Adrenal gland (tissue), 5 donors: ENCODE results near the gene TRIM46.
"Not testable (repeated sequence)": the region's sequence is repeated elsewhere in the genome, so short reads cannot be mapped to it uniquely, and the experiment has no call there.

ENCODE experiments used
- CTCF ChIP-seq, 6 experiments: fragments of 450-650 bp in 4 of 6; fragments of 200-600 bp in 2 of 6; sonication (generic) in 1 of 6; IDR thresholded peaks; 1 replicate in 5 of 6; 2 replicates in 1 of 6; pipeline versions ENCODE4 v1.5.1 to v1.8.0; 2016 to 2021; ENCODE audit warnings: antibody characterized with exemption in 6 of 6, mild to moderate bottlenecking in 2 of 6, moderate library complexity in 1 of 6
- POLR2A ChIP-seq, 2 donors: fragments of 450-650 bp; IDR thresholded peaks; one replicate each; pipeline ENCODE4 v1.6.1; 2017; ENCODE audit warnings: antibody characterized with exemption in 2 of 2, mild to moderate bottlenecking in 2 of 2, moderate library complexity in 1 of 2
- donor health status: DM: no; HTN: no; CAD: no.

- TF ChIP-seq CTCF, POLR2A (IDR thresholded peaks at IDR 0.05): not testable (repeated sequence)
Measured at GRCh38 chr1:155233502-155233901, 59.9 kb downstream of the TRIM46 start.
